Astrocyte (in vitro differentiated cells and primary cell): Measurements from ENCODE around the gene ZBTB7C.

Experiments
- EZH2 ChIP-seq: IDR thresholded peaks from 2 replicates; pipeline ENCODE4 v1.6.1; 2012; ENCODE audit warnings: mild to moderate bottlenecking, low read length, inconsistent platforms; ENCODE audit not compliant: insufficient read depth
- TF ChIP-seq, protein P1 (sequence below): IDR thresholded peaks from 2 replicates; pipeline ENCODE4 v1.5.1; 2011; ENCODE audit warnings: low read depth, mild to moderate bottlenecking, inconsistent platforms, low read length, moderate library complexity; ENCODE audit not compliant: insufficient read depth

GRCh38 chr18:48359626-48360025, 49.6 kb downstream of the ZBTB7C start:
- TF ChIP-seq, protein P1, sequence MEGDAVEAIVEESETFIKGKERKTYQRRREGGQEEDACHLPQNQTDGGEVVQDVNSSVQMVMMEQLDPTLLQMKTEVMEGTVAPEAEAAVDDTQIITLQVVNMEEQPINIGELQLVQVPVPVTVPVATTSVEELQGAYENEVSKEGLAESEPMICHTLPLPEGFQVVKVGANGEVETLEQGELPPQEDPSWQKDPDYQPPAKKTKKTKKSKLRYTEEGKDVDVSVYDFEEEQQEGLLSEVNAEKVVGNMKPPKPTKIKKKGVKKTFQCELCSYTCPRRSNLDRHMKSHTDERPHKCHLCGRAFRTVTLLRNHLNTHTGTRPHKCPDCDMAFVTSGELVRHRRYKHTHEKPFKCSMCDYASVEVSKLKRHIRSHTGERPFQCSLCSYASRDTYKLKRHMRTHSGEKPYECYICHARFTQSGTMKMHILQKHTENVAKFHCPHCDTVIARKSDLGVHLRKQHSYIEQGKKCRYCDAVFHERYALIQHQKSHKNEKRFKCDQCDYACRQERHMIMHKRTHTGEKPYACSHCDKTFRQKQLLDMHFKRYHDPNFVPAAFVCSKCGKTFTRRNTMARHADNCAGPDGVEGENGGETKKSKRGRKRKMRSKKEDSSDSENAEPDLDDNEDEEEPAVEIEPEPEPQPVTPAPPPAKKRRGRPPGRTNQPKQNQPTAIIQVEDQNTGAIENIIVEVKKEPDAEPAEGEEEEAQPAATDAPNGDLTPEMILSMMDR = no peak
- no peak for TF ChIP-seq EZH2
